Measurements from ENCODE around the gene LRRTM4.

DNA sequence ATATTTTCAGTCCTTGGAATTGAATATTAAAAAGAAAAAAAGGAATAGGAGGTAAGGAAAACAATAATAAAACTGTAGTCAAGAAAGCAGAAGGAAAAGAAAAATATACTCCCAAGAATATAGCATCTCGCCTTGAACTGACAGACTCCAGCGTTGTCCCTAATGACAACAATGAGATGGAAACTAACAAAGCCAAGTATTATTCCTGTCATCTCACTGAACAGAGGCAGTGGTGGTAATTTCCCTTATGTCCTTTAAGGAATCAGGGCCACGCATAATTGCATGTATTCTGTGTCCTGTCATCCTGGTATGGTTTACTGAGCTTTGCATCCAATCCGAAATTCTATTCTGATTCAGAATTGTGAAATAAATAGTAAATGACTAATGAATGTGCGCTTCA is 158.9 kb downstream of the LRRTM4 start:
- no peak for TF ChIP-seq CTCF (IDR thresholded peaks at IDR 0.05)
- no peak for TF ChIP-seq POLR2AphosphoS5 (IDR thresholded peaks at IDR 0.05)

All from transverse colon (tissue), 4 donors.